22Rv1 (cell line): ENCODE data around the gene MTAP.
"Not testable (repeated sequence)": the region's sequence is repeated elsewhere in the genome, so short reads cannot be mapped to it uniquely, and the experiment has no call there.

Experiments used
- H3K27ac ChIP-seq: fragments of 450-650 bp; 2 replicates; pipeline ENCODE4 v1.5.1; 2017
- CTCF ChIP-seq: fragments of 450-650 bp; IDR thresholded peaks from 2 replicates; pipeline ENCODE4 v1.5.1; 2017; ENCODE audit warnings: mild to moderate bottlenecking
- ZFX ChIP-seq: fragments of 450-650 bp; IDR thresholded peaks from 2 replicates; pipeline ENCODE4 v1.6.1; 2017; ENCODE audit warnings: antibody characterized with exemption, borderline replicate concordance

The MTAP gene

GRCh38 chr9:21935631-21936030 is 133.2 kb downstream of the MTAP start:
- no peak overlapping the region for H3K27ac ChIP-seq
- TF ChIP-seq CTCF (no peak), ZFX (no peak)

GRCh38 chr9:21936161-21936560 is 133.7 kb downstream of the MTAP start:
- no peak overlapping the region for H3K27ac ChIP-seq
- no peak for TF ChIP-seq ZFX
- no peak for TF ChIP-seq CTCF

- TF ChIP-seq CTCF (no peak), ZFX (no peak)
- no peak overlapping the region for H3K27ac ChIP-seq
These were observed 139.0 kb downstream of the MTAP start for GRCh38 chr9:21941337-21941995.

- H3K27ac ChIP-seq = no peak overlapping the region
- TF ChIP-seq CTCF = no peak
- no peak for TF ChIP-seq ZFX
These were observed 141.0 kb downstream of the MTAP start for GRCh38 chr9:21943464-21943863.

GRCh38 chr9:21945606-21946005 is 143.2 kb downstream of the MTAP start:
- no peak overlapping the region for H3K27ac ChIP-seq
- no peak for TF ChIP-seq CTCF
- TF ChIP-seq ZFX = no peak

GRCh38 chr9:21958833-21959232 is 156.4 kb downstream of the MTAP start:
- TF ChIP-seq ZFX (no peak), CTCF (no peak)
- no peak overlapping the region for H3K27ac ChIP-seq

GRCh38 chr9:21959268-21959667 is 156.8 kb downstream of the MTAP start:
- H3K27ac ChIP-seq = not testable (repeated sequence)

GRCh38 chr9:21961569-21961968 is 159.1 kb downstream of the MTAP start:
- TF ChIP-seq CTCF (no peak), ZFX (no peak)
- H3K27ac ChIP-seq = no peak overlapping the region
